Measurements from ENCODE around the gene SLC2A10.

Gene SLC2A10

DNA sequence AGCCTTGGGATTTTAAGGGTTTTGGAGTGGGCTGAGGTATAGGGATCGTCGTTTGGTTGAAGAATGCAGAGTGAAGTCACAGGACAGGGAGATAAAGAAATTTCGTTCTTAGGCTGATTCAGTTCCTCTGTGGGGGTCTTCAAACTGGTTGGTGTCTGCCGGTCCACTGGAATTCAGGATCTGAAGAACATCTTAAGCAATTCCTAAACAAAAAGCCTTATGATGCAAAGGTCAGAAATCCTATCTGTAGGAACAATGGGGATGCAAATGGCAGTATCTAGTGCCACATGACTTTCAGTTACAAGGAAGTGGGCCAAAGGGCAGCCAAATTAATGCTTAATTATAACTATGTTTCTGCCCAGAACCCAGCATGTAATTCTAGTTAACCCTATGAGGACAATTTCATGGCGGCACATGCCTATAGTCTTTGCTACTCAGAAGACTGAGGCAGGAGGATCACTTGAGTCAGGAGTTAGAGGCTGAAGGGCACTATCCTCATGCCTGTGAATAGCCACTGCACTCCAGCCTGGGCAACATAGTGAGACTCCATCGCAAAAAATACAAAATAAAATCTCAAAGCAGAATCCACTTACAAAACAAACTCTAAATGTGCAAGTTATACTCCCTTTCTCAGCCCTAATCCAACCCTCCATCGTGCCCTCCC, 4.6 kb upstream of the SLC2A10 start:
- no peak for TF ChIP-seq ZNF302 (tag by site-specific recombination; IDR thresholded peaks at IDR 0.05; ENCODE audit: low read depth)
- no peak for TF ChIP-seq ZNF571 (tag by site-specific recombination; IDR thresholded peaks at IDR 0.05)
- no peak for TF ChIP-seq ZSCAN30 (tag by site-specific recombination; IDR thresholded peaks at IDR 0.05)
- no peak for TF ChIP-seq ZNF704 (tag by site-specific recombination; IDR thresholded peaks at IDR 0.05)
- TF ChIP-seq ZNF404 (tag by site-specific recombination; IDR thresholded peaks at IDR 0.05) = no peak
- no peak for TF ChIP-seq ZNF837 (tag by site-specific recombination; IDR thresholded peaks at IDR 0.05)
- no peak for TF ChIP-seq PRDM1 (tag by site-specific recombination; IDR thresholded peaks at IDR 0.05)
- no peak for TF ChIP-seq GLIS2 (tag by site-specific recombination; IDR thresholded peaks at IDR 0.05)
- TF ChIP-seq ZNF521 (tag by site-specific recombination; IDR thresholded peaks at IDR 0.05) = no peak
- no peak for TF ChIP-seq ZNF155 (tag by site-specific recombination; IDR thresholded peaks at IDR 0.05)
- no peak for TF ChIP-seq ZNF157 (tag by site-specific recombination; IDR thresholded peaks at IDR 0.05)
- no peak for TF ChIP-seq ZXDB (tag by site-specific recombination; IDR thresholded peaks at IDR 0.05)
- no peak for TF ChIP-seq ZNF211 (tag by site-specific recombination; IDR thresholded peaks at IDR 0.05; ENCODE audit: low read depth)
- Histone ChIP-seq H3K36me3 (ENCODE audit: control insufficient read depth in 2 of 2, insufficient read depth in 1 of 2, low read length in 2 of 2) (no peaks in the 10 kb centered on the region), H3K27ac (ENCODE audit: extremely low read depth, low read depth, low read length) (no peak overlapping the region), H3K4me3 (ENCODE audit: low read depth, low read length) (no peak overlapping the region), H3K4me1 (ENCODE audit: control insufficient read depth, insufficient read depth, low read length) (no peaks in the 10 kb centered on the region), H3K9me3 (ENCODE audit: control insufficient read depth, insufficient read depth, low read depth, low read length) (no peaks in the 10 kb centered on the region)
- POLR2A ChIA-PET = no interaction called here
- CTCF ChIA-PET = no interaction called here

DNA sequence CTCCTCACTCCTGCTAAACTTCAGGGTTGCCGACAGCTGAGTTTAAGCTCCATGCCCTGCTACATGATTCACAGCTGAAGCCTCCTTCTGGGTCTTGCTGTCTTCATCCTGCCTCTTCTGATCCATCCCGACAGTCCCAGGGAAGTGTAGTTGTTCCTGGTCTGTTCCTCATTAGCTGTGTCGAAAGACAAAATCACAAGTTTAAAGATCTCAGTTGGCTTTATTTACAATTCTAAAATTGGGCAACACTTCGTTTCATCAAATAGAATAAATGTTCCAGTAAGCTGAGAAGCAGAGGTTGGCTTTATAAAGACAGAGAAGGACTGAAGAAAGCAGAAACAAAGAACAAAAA, 4.1 kb upstream of the SLC2A10 start:
- TF ChIP-seq ZFP41 (tag by site-specific recombination; IDR thresholded peaks at IDR 0.05; ENCODE audit: borderline replicate concordance) (no peak), ZNF48 (tag by site-specific recombination; IDR thresholded peaks at IDR 0.05) (no peak), ZNF416 (tag by site-specific recombination; IDR thresholded peaks at IDR 0.05) (no peak), ZNF560 (tag by site-specific recombination; IDR thresholded peaks at IDR 0.05; ENCODE audit: borderline replicate concordance) (no peak), ZNF555 (tag by site-specific recombination; conservative IDR thresholded peaks at IDR 0.05) (no peak), ZNF423 (tag by site-specific recombination; IDR thresholded peaks at IDR 0.05) (no peak), ZNF664 (tag by site-specific recombination; IDR thresholded peaks at IDR 0.05) (no peak), TRIM28 (IDR thresholded peaks at IDR 0.05; ENCODE audit: borderline replicate concordance, low read length) (no peak), ZEB2 (tag by site-specific recombination; IDR thresholded peaks at IDR 0.05) (no peak), ZNF175 (tag by site-specific recombination; IDR thresholded peaks at IDR 0.05) (no peak), ZNF792 (tag by site-specific recombination; IDR thresholded peaks at IDR 0.05) (no peak)
- TF ChIP-seq, protein P1, sequence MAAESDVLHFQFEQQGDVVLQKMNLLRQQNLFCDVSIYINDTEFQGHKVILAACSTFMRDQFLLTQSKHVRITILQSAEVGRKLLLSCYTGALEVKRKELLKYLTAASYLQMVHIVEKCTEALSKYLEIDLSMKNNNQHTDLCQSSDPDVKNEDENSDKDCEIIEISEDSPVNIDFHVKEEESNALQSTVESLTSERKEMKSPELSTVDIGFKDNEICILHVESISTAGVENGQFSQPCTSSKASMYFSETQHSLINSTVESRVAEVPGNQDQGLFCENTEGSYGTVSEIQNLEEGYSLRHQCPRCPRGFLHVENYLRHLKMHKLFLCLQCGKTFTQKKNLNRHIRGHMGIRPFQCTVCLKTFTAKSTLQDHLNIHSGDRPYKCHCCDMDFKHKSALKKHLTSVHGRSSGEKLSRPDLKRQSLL (tag by site-specific recombination; IDR thresholded peaks at IDR 0.05) = no peak
- ChIA-PET POLR2A (no interaction called here), CTCF (no interaction called here)
- H3K9me3 ChIP-seq (ENCODE audit: control insufficient read depth, insufficient read depth, low read depth, low read length) = no peaks in the 10 kb centered on the region
- H3K27ac ChIP-seq (ENCODE audit: extremely low read depth, low read depth, low read length) = no peak overlapping the region
- no peak overlapping the region for H3K4me3 ChIP-seq (ENCODE audit: low read depth, low read length)
- no peaks in the 10 kb centered on the region for H3K36me3 ChIP-seq (ENCODE audit: control insufficient read depth in 2 of 2, insufficient read depth in 1 of 2, low read length in 2 of 2)
- no peaks in the 10 kb centered on the region for H3K4me1 ChIP-seq (ENCODE audit: control insufficient read depth, insufficient read depth, low read length)
